ENCODE data around the gene EXT2.

GRCh38 chr11:44057340-44057739, 38.1 kb upstream of the EXT2 start:
- TF ChIP-seq CTCF (IDR thresholded peaks at IDR 0.05) (no peak), POLR2A (IDR thresholded peaks at IDR 0.05) (no peak)
